GM21367 (cell line): ENCODE measurements around the gene CEPT1.
"Not testable (repeated sequence)": the region's sequence is repeated elsewhere in the genome, so short reads cannot be mapped to it uniquely, and the experiment has no call there.

Experiments
- ATAC-seq: cut with Tn5 transposase; IDR thresholded peaks from one replicate; pipeline ENCODE4 v1.9.1; 2021; ENCODE audit not compliant: unreplicated experiment

CEPT1 gene

DNA sequence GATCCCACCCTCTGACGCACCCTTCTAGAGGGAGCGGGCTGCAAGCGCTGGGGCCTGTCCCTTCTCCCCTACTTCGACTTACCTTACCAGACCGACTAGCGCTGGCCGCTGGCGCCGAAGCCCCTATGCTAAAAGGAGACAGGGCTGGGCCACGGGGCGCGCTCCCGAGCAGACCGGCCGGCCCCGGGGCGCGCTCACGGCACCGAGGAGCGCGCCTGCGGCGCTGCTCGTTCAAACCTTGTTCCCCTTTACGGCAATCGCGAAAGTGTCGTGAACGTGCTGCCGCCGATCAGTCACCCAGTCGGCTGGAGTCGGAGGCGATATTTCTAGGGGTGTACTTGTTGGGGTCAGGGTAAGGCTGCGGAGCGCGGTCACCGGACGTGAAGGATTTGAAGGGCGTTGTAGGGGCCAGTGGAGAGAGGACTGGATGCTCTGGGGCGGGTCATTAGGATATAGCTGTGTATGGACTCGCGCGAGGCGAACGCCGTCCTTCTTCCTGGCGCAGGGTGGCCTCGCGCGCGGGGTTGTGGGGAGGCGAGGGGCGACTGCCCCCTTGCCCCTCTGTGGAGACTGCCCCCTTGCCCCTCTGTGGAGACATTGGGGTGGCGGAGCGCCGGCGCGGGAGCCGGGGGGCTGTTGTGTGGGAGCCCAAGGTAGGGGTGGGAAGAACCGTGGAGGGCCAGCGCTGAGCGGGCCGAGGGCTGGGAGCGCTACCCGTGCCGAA is at the start of gene CEPT1, which contains the start of gene DRAM2:
CEPT1 (plus strand) TSS at position 268 of the 724 bp plus-strand sequence. CDS start 7,492 bp downstream, outside the sequence.
DRAM2 (minus strand) TSS at position 138 of the 724 bp plus-strand sequence. CDS start 8,539 bp downstream, outside the sequence.
- peak; percentile 62 for ATAC-seq

- ATAC-seq: not testable (repeated sequence)
Measured at GRCh38 chr1:111095421-111095820, 44.6 kb upstream of the CEPT1 start.

DNA sequence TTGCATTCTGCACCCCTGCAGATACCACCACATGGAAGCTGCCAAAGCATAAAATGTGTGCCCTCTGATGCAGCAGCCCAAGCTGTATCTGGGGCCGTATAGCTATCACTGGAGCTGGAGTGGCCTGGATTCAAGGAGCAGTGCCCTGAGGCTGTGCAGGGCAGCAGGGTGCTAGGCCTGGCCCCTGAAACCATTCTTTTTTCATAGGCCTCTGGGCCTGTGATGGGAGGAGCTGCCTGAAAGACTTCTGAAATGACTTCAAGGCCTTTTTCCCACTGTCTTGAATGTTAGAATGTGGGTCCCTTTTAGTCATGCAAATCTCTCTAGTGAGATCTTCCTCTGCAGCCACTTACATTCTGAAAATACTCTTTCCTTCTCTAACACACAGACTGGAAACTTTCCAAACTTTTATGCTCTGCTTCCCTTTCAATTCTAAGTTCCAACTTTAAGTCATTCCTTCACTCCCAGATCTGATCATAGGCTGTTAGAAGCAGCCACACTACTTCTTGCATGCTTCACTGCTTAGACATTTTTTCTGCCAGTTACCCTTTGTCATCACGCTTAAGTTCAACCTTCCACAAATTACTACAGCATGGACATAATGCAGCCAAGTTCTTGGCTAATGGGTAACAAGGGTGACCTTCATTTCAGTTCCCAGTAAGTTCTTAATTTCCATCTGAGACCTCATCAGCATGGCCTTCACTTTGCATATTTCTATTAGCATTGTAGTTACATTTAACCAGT is 42.5 kb upstream of the CEPT1 start:
- ATAC-seq: no peak

DNA sequence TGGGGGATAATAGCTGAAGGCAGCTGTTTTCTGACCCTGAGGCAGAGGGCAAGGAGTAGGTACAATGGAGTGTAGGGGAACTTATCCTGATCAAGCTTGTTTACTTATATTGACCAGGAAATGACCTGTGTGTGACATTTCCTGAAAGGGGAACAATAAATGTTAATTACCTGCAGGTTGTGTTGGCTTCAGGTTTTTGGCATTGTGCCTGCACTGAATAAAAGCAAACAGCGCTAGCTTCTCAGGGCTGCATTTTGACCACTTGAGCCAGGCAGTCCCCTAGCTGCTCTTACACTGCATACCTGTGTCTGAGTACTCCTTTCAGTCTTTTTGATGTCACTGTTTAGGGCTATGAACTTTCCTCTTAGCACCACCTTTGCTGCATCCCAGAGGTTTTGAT is 40.7 kb upstream of the CEPT1 start:
- ATAC-seq: no peak

- ATAC-seq: no peak
Measured at GRCh38 chr1:111101854-111102642, 38.0 kb upstream of the CEPT1 start.

- no peak for ATAC-seq
Measured at GRCh38 chr1:111104981-111105380, 35.0 kb upstream of the CEPT1 start.

DNA sequence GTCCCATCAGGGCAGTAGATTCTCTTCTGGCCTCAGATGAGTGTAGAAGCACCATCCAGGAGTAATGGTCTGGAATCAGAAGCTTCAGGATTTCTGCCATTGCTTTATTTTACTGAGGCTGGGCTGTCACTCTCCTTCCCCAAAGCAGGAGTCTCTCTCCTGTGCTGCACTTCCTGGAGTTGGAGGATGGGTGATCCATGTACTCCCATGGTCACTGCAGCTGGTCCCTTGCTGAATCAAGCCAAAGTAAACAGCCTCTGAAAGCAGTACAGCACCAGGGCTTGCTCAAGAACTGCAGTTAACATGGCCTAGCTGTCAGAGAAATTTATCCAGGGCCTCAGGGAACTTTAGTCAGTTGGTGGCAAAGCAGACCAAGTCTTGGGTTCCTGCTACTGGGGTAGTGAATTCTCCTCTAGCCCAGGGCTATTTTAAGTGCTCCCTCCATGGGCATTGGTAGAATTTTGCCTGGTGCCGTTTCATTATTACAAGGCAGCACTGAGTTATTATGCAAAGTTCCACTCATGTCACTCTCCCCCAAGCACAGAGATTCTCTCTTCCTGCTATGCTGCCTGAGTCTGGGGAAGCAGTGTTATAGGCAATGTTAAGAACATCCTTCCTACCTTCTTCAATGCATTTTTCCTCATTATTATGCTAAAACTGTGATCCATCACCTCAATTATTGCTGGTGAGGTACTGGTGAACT is 29.7 kb upstream of the CEPT1 start:
- no peak for ATAC-seq

DNA sequence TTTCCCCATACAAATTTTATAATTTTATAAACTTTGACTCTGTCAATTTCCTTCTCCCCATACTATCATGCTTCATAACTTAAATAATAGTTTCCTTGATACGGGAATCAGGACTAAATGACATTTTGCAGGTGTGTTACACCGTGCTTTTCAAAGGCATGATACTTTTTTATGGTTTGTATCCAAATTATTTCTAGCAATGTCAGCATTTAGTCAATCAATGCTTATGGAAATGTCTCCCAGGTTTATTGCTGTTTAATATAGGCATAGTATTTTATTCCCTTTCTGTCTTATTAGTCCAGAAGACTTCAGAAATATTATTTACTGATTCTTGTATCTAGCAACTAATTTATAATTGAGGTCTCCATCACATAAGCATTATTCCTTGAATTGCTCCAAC is 23.5 kb upstream of the CEPT1 start:
- ATAC-seq: no peak

- no peak for ATAC-seq
Measured at GRCh38 chr1:111126354-111126753, 13.7 kb upstream of the CEPT1 start.

GRCh38 chr1:111127923-111128643 is 11.9 kb upstream of the CEPT1 start:
- peak; percentile 78 for ATAC-seq

GRCh38 chr1:111129376-111129775 is 10.6 kb upstream of the CEPT1 start:
- no peak for ATAC-seq

DNA sequence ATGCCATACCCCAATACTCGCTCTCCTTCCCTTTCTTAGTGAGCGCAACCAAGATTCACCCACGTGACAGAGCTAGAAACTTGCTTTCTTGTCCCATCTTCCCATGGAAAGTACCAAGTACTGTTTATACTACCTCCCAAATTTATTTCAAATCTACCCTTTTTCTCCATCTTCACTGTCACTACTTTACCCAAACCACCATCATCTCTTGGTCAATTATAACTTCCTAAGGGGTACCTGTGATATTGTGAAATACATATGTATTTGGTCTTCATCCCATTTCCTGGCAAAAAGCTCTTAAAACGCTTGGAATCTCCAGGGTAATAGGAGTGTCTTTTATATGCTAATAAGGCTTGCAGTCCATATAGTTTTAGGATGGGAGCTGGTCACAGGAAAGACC is 8.3 kb upstream of the CEPT1 start:
- no peak for ATAC-seq

GRCh38 chr1:111133866-111134265 is 6.2 kb upstream of the CEPT1 start:
- no peak for ATAC-seq

GRCh38 chr1:111139324-111139955 is 583 bp upstream of the CEPT1 start:
- ATAC-seq: peak; percentile 22

- no peak for ATAC-seq
Measured at GRCh38 chr1:111140680-111140967, 601 bp downstream of the CEPT1 start.

DNA sequence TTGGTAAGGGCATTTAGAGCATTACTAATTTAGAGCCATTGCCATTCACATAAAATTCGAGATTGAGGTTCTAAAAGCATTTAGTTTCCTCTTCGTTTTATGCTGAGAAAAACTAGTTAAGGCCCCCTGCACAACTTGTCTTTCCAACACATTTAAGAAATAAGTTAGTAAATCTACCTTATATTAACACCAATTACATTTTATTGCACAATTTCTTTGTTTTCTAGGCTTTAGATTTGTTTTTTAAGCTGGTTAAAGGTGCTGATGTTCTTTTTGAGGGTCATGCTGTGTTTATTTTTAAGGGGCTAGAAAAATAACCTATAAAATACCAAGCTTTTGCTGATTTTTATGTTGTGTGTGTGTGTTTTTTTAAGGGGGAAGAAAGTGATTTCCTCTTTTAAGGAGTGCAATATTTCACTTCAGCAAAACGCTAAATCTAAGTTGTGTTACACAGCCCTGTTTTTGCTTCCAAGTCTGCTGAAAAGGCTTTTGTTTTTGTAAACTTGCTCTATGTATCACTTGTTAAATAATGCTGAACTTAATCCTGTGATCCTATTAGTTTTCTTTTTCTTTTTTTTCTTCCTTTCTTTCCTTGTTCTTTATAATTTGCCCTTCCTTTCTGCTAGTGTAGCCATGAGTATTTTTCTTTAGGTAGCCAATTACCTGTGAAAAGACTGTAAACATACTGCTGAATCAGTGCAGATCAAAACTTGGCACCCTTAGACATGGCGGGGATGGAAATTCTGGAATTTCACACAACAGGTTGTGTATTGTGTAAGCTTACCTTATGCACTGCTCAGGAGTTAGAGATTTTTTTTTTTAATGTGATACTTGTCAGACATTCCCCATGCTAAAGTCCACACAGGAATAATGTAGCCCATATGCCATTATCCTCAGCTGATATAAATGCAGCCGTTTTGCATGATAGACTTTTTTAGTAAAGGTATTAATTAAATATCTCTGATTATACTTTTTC is 1.5 kb downstream of the CEPT1 start:
- ATAC-seq: no peak

GRCh38 chr1:111142356-111142975 is 2.4 kb downstream of the CEPT1 start:
- no peak for ATAC-seq

DNA sequence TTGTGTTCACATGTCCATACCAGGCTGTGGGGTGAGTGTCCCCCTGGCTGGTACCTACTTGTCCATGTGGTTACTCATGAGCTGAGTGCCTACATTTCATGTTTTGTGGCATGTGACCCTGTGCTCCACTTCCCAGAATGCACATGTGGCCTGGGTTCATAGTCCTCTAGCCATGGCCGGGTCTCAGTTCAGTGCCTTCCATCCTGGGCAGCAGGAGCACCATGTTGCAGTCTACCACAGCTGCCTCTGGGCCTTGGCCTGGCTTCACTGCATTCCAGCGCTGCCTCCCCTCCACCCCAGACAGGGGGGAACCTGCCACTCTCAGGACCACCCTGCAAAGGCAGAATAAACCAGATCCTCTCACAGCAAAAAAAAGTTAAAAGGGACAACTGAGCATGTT is 5.5 kb downstream of the CEPT1 start:
- ATAC-seq: no peak
